NCI-H2196 (cell line): ENCODE results near the gene SUPT5H.

Experiments used
- DNase-seq: peaks from one replicate; lab custom pipeline; 2025; ENCODE audit not compliant: unreplicated experiment; lab: John Stamatoyannopoulos, UW

The SUPT5H gene

DNA sequence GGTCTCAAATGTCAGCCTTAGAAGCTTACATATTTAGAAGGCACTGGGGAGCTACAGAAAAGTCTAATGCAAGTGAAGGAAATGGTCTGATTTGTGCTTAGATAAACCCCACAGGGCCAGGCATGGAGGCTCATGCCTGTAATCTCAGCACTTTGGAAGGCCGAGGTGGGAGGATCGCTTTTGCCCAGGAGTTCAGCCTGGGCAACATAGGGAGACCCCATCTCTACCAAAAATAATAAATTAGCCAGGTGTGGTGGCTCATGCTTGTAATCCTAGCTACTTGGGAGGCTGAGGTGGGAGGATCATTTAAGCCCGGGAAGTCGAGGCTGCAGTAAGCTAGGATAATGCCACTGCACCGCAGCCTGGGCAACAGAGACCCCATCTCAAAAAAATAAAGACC lies 50.7 kb downstream of the SUPT5H start:
- DNase-seq = no peak

DNA sequence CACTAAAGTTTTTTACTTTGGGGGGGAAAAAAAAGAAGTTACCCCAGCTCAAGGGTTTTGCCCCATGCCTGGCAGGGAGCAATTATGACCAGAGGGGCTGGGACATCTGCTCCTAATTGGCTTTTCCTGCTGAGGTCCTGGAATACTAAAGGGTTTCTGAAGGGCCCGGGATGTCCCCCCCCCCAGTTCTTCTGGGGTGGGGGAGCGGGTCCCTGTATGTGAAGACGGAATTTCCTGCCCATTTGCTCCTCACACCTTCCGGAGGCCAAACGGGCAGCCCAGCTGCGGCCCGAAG lies 52.3 kb downstream of the SUPT5H start:
- no peak for DNase-seq

DNA sequence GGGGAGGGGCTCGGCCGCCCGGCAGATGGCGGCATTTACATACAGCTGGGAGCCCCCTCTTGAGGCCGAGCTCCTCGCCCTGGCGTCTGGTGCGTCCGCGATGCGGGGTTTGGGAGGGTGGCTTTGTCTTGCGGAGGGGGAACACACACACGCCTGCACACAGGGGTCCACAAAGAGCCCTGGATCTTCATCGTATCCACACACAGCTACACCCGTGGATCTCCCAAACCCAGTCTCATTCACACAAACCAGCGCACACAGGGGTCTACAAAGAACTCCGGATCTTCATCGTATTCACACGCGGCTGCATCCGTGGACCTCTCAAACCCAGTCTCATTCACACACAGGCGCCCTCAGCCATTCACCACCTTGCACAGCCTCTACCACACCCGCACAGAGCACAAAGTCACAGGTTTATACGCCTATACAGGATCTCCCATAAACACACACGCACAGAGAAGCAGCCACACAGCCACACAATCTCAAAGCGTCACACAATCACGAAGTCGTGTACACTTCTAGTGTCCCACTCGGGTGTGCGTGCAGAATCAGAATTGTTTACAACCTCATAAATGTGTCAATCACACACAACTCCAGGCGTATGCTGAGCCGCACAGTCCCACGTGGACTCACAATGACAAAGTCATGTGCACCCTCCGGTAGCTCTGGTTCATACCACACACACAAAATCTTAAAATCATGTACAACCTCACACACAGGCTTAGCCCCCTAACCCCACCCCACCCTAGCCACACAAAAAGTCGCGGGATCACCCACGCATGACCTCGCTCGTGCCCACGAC lies 52.8 kb downstream of the SUPT5H start:
- peak; percentile 84 for DNase-seq

- DNase-seq = peak; percentile 61
These were observed 53.6 kb downstream of the SUPT5H start, which contains the start of gene DLL3 for GRCh38 chr19:39498798-39499642. Gene DLL3 (plus strand): TSS chr19:39498947. CDS start chr19:39498975, 28 bp downstream.

GRCh38 chr19:39499932-39500331 lies 54.5 kb downstream of the SUPT5H start:
- no peak for DNase-seq

DNA sequence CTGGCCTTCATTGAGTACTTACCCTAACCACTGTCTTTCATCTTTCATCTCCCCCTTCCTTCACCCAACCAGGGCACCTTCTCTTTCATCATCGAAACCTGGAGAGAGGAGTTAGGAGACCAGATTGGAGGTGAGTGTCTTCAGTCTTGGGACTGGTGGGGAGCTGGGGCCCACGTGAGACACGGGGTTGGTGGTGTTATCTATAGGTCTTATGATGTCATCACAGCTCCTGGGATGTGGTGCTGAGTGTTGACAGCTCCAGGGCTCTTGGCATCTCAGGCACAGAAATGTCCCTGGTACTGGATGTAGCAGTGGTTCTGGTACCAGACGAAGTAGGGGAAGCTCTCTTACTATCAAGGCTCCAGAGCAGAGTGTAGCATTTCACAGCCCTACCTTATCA lies 55.2 kb downstream of the SUPT5H start:
- no peak for DNase-seq

DNA sequence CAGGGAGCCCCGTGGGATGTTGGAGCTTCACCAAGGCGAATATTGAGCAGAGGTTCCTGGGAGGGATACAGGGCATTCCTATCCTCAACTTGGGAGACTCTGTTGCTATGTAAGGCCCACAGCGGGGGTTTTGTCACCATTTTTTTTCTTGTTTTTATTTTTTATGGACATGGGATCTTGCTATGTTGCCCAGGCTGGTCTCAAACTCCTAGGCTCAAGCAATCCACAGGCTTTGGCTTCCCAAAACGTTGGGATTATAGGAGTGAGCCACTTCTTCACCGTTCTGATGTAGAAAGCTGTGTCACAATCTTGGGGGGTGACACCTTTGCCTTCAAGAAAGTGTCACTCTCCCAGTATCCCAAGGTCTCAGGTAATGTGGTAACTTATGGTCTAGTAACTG lies 56.0 kb downstream of the SUPT5H start:
- DNase-seq = no peak

DNA sequence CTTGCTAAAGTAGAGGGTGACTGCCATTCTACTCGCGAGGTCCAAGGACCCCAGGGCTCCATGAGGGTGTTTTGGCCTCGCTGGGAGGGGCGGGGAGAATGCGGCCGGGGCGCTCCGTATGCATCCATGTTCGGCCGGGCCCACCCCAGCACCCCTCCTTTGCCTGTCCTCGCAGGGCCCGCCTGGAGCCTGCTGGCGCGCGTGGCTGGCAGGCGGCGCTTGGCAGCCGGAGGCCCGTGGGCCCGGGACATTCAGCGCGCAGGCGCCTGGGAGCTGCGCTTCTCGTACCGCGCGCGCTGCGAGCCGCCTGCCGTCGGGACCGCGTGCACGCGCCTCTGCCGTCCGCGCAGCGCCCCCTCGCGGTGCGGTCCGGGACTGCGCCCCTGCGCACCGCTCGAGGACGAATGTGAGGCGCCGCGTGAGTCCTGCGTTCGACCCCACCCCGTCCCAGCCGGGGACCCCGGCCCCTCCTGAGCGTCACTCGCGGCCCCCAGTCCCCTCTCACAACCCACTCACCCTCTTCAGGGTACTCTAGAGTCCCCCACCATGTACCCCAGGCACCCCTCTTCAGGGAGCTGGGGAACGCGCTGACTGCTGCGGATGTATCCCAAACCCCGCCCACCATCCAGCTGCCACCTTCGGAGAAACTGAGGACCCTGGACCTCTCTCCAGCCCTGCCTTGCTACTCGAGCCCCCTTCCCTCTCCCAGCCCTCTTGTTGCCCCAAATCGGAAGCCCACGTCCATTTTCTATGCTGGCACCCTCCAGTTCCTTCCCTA lies 57.4 kb downstream of the SUPT5H start:
- no peak for DNase-seq

DNA sequence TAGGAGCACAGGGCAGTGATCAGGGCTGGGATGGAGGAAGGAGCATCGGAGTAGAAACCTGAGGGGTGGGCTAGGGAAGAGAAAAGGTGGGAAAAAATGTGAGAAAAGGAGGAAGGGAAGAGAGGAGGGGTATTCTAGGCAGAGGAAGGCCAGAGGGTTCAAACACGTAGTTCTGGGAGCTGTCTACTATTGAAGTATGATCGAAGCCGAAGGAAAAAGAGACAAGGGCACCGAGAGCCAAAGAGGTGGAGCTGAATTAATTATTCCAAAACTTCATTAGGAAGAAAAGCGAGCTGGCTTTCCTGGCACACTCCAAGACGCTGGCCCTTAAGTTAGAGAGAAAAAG lies 61.2 kb downstream of the SUPT5H start:
- DNase-seq = no peak

GRCh38 chr19:39506944-39507714 lies 61.7 kb downstream of the SUPT5H start:
- peak; percentile 94 for DNase-seq

- DNase-seq = no peak
These were observed 62.5 kb downstream of the SUPT5H start for GRCh38 chr19:39507715-39508364.

GRCh38 chr19:39508629-39509028 lies 63.2 kb downstream of the SUPT5H start:
- no peak for DNase-seq

GRCh38 chr19:39509233-39509632 lies 63.9 kb downstream of the SUPT5H start:
- no peak for DNase-seq

GRCh38 chr19:39512988-39513387 lies 67.6 kb downstream of the SUPT5H start:
- DNase-seq = no peak

DNA sequence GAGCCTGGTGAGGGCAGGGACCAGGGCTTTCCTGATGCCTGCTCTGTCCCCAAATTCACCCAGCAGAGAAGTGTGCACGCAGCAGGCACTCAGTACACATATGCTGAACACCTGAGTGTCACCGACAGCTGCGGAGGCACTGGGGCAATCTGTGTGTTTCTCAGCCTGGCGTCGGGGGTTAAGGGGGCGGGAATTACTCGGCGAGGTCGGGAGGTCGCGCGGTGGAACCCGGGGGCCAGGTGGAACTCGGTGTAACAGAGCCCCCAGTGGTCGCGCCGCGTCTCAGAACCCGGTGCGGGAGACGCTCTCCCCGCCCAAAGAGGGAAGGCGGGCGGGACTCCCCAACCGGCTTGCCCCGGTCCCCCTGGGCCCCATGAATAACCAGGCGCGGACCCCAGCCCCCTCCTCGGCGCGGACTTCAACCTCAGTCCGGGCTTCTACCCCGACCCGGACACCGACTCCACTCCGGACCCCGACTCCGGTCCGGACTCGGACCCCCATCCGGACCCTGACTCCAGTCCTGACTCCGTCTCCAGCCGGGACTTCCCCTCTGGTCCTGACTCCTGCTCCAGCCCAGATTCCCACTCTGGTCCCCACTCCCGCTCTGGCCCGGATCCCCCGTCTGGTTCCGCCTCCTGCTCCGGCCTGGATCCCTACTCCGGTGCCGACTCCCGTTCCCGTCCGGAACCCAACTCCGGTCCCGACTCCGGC lies 69.6 kb downstream of the SUPT5H start, which contains the start of gene SELENOV:
Gene SELENOV, plus strand, starts transcription at position 300 of the 711 bp plus-strand sequence. Its CDS starts 74 bp downstream, at position 374.
- DNase-seq = no peak

- DNase-seq = peak; percentile 30
These were observed 70.3 kb downstream of the SUPT5H start for GRCh38 chr19:39515551-39516191.

- no peak for DNase-seq
These were observed 70.9 kb downstream of the SUPT5H start for GRCh38 chr19:39516270-39516669.

GRCh38 chr19:39517432-39517831 lies 72.0 kb downstream of the SUPT5H start:
- no peak for DNase-seq

GRCh38 chr19:39518458-39518857 lies 73.1 kb downstream of the SUPT5H start:
- DNase-seq = no peak
